Stimulated activated CD4-positive, alpha-beta T cell treated with anti-CD3 and anti-CD28 coated beads, Interleukin-2, amount 100 ng/mL, for 24 hours (primary cell): Measurements from ENCODE around the gene PHETA1.

ENCODE experiments used
- DNase-seq, 2 donors: peaks; one replicate each; pipeline ENCODE4 v3.0.0-alpha.2; 2020

PHETA1 gene, protein sequence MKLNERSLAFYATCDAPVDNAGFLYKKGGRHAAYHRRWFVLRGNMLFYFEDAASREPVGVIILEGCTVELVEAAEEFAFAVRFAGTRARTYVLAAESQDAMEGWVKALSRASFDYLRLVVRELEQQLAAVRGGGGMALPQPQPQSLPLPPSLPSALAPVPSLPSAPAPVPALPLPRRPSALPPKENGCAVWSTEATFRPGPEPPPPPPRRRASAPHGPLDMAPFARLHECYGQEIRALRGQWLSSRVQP

DNA sequence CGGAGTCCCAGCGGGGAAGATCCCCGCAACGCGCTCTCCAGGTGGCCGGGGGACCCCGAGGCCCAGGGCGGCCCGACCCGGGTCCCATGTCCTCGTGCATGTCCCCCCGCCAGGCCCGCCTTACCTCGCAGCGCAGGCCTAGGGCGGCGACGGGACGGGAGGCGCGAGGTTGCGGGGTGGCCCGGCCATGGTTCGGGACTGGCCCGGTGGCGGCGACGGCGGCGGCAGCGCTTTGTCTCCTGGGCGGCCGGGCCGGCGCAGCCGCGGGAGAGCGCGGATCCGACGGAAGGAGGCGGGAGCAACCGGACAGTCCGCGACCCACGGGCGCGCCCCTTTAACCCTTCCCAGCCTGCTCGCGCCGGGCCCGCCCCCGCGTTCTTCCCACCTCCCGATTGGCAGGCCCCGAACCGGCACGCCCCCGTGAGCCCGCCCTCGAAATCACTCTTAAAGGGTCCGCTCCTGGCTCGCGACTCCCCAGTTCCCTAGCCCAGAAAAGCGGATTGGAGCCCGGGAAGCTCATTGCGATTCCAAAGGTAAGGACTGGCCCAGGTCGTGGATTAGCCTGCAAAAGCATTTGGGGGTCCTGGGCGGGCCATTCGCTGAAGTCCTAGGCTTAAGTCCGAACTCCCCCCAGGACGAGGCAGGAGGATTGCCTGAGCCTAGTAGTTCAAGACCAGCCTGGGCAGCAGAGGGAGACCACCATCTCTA, at the start of gene PHETA1:
PHETA1 (minus strand) TSS at position 308 of the 708 bp plus-strand sequence. CDS start 5,668 bp downstream, outside the sequence.
- DNase-seq: peak; percentile 86 to 91

DNA sequence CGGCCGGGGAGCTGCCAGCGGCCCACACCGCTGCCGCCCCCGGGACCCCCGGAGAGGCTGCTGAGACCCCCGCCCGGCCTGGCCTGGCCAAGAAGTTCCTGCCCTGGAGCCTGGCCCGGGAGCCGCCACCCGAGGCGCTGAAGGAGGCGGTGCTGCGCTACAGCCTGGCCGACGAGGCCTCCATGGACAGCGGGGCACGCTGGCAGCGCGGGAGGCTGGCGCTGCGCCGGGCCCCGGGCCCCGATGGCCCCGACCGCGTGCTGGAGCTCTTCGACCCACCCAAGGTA, 49.6 kb upstream of the PHETA1 start:
- no peak for DNase-seq

DNA sequence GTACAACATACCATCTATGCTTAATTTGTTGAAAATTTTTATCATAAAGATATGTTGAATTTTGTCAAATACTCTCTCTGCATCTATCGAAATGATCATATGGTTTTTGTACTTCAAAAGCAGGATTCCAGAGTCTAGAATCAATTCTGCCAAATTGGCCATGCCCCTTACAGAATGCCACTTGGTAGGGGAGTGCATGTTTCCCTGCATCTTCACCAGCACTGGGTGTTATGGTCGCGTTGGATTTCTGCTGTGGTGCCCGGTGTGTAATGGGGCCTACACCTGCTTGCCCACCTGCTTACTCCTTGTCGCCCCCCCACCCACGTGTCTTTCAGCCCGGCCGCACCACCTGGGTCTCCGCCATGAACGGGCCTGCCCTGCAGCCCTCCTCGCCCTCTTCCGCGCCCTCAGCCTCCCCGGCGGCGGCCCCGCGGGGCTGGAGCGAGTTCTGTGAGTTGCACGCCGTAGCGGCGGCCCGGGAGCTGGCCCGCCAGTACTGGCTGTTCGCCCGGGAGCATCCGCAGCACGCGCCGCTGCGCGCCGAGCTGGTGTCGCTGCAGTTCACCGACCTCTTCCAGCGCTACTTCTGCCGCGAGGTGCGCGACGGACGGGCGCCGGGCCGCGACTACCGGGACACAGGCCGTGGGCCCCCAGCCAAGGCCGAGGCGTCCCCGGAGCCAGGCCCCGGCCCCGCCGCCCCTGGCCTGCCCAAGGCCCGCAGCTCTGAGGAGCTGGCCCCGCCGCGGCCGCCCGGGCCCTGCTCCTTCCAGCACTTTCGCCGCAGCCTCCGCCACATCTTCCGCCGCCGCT, 49.1 kb upstream of the PHETA1 start:
- no peak for DNase-seq

DNA sequence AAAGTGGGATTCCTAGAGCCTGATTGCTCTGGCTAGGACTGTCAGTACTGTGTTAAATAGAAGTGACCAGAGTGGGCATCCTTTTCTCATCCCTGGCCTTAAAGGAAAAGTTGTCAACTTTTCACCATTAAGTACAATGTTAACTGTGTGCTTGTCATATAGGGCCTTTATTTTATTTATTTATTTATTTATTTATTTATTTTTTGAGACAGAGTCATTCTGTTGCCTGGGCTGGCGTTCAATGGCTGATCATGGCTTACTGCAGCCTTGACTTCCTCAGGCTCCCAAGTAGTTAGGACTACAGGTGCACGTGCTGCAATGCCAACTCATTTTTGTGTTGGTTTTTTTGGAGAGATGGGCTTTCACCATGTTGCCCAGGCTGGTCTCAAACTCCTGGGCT, 48.4 kb upstream of the PHETA1 start:
- no peak for DNase-seq

DNA sequence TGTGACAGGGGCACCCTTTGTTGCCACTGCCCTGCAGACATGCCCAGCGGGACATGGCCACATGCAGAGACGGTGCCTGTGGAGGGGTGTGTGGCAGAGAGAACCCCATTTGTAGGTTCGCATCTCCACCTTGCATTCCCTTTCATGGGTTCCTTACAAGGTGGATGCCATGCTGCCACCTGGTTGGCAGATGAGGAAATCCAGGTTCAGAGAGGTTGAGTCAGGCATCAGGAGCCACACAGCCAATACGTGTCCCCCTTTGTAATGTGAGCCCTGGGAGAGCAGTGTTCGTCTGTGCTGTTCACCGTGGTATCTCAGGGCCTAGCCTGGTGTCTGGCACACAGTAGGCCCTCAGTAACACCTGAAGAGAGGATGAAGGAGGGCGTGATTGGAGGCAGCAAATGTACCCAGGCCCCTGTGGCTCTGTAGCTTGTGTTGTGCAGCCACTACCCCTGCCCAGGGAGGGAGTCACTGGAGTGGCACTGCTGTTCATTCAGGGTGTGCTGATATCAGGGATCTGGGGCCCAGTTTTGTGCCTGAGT, 45.9 kb upstream of the PHETA1 start:
- no peak for DNase-seq

DNA sequence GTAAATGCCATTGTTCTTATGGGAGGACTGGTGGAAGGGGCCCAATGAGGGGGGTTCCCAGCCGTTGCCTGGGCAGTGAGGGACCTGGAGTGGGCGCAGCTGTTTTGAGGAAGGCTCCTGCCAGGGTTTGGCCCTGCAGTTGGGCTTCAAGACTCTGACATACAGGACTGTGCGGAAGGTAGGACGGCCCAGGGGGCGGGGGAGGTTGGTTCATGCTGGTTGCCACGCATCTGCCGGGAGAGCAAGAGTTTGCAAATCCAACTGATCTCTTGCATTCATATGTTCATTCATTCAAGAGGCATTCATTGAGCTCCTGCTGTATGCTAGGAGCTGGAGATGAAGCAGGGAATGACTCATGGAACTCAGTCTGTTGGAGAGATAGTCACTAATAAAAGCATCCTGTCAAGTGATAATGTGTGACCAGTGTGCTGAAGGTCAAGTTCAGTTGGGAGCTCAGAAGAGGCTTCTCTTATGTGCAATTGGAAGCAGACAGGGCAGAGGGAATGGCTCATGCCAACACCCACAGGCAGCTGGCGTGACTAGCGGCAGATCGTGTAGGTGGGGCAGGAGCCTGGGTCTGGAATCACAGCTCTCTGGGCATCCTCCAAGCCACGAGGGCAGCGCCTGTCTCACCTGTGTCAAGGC, 44.7 kb upstream of the PHETA1 start:
- DNase-seq: no peak

DNA sequence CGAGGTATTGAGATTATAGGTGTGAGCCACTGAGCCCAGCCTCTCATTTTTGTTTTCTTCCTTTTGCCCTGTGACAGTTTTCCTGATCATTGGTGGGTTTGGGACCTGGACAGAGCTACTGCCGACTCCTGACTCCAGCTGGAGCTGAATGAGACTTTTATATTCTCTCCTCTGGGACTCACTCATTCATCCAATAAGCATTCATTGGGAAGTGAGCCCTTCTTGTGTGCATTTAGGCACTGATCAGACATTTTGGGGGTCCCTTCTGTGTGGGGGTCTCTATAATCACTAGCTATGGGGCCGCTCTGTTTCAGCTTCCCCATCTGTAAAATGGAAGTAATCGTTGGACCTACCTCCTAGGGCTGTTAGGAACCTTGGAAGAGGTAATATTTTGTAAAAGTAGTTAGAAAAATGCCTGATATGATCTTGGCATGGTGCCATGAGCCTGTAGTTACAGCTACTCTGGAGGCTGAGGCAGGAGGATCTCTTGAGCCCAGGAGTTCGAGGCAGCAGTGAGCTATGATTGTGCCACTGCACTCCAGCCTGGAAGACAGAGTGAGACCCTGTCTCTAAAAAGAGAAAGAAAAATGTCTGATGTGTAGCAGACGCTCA, 44.0 kb upstream of the PHETA1 start:
- no peak for DNase-seq

DNA sequence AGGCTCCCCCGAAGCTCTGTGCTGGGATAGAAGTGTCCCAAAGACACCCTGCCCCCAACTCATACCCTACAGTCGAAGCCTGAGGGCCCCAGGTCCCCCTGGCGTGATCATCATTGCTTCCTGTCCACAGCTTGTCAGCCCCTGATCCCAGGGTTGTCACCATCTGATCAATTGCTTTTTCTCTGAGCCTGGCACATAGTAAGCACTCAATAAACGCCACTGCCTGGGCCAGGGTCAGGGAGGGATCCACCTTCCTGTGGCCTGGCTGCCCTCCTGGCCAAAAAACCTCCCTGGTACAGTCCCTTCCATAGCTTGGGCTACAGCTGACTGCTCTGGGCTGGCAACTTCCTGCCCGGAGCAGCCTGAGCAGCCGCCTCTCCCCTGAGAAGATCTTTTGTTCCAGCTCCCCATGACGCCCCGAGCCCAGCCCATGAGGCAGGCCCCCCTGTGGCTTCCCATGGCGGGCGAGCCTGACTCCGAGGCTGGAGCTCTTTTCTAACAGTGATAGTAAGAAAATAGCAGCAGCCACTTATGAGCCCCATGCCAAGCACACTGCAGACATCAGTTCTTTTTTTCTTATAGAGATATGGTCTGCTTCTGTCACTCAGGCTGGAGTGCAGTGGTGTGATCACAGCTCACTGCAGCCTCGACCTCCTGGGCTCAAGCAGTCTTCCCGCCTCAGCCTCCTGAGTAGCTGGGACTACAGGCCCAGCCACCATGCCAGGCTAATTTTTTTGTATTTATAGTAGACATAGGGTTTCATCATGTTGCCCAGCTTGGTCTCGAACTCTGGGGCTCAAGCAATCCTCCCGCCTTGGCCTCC, 43.3 kb upstream of the PHETA1 start:
- DNase-seq: no peak

DNA sequence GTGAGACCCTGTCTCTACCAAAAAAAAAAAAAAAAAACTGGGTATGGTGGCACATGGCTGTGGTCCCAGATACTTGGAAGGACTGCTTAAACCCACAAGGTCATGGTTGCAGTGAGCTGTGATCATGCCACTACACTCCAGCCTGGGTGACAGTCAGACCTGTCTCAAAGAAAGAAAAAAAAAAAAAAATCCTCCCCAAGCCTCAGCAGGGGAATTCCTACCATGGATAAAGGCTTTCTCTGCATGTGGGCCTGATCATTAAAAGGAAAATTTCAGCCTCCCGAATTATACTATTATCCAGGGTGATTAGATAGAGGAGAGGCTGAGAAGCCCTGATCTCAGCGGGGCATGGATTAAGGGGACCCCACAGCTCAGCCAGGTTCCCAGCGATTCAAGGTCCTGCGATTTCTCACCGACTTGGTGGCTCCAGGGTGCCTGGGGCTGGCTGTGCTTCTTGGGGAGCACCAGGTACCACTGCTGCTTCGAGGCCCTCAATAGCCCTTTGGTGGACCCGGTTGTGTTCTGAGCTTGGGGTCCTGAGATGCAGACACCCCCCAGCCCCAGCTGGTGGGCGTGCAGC, 42.4 kb upstream of the PHETA1 start:
- DNase-seq: no peak

DNA sequence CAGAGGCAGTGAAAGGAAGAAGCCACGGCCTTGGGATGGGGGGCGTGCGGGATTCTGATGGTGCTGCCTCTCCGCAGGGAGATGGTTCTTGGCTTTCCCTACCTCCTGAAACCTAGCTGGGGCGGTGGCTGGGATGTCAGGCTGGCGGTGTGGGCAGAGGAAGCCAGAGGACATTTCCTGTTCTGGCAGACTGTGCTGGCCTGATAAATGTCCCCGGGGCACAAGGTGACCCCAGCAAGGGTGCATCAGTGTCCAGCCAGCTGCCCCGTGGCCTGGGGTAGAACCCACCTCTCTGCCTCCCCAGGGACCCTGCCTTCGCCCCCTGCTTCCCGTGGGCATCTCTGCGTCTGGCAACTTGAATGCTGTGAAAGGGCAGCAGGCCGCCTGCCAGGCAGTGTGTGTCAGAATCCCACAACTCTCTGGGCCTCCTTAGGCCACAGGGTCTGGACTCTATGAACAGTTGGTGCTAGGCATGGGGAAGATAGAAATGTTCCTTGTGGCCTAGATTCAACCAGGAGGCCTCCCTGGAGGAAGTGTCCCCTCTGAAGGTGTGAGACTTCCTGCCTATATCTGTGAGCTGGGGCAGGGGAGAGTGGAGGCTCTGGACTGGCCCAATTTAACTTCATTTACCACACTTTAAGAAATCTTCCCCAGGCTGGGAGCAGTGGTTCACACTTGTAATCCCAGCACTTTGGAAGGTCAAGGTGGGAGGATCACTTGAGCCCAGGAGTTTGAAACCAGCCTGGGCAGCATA, 41.7 kb upstream of the PHETA1 start:
- DNase-seq: no peak

DNA sequence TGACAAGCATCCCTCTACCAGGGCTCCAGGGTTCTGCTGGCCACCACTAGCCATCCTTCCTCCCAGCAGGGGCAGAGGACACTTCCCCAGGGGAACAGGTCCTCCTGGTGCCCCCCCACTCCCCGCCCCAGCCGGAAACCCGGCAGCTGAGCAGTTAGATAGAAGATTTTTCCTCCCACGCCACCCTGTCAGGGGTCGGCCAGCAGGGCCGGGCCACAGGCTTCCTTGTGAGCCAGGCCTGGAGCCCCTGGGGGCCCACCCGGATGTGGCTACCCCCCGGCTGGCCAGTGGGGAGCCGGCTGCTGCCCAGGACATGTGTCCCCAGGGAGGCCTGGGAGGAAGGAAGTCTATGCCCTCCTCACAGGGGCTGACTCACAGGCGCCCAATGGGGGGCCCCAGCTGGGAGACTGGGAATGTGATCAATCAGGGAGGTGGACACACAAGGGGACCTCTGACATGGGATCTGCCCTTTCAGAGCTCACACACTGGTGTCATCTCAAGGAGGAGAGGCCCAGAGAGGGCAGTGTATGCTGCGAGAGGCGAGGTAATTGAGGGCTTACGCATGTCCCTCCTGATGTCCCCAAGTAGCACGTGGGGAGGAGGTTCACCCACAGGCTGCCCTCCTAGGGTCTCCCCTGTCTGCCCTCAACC, 41.0 kb upstream of the PHETA1 start:
- peak in 1 of 2 donors; percentile 48 for DNase-seq

DNA sequence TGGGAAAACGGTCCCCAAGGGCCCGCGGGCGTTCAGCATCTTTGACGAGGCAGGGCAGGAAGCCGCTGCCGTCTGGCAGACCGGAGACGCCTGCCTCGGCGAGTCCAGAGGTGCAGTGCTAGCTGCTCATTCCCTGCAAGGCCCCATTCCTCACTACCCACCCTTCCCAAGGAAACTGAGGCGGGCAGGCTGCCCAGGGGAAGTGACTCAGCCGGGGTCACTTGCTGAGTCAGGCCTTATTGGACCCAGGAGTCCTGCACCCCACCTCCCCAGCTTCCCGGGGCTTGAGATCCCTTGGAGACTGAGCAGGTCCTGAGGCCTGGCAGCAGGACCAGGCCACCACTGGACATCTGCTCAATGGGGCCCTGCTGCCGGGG, 40.5 kb upstream of the PHETA1 start:
- DNase-seq: no peak

DNA sequence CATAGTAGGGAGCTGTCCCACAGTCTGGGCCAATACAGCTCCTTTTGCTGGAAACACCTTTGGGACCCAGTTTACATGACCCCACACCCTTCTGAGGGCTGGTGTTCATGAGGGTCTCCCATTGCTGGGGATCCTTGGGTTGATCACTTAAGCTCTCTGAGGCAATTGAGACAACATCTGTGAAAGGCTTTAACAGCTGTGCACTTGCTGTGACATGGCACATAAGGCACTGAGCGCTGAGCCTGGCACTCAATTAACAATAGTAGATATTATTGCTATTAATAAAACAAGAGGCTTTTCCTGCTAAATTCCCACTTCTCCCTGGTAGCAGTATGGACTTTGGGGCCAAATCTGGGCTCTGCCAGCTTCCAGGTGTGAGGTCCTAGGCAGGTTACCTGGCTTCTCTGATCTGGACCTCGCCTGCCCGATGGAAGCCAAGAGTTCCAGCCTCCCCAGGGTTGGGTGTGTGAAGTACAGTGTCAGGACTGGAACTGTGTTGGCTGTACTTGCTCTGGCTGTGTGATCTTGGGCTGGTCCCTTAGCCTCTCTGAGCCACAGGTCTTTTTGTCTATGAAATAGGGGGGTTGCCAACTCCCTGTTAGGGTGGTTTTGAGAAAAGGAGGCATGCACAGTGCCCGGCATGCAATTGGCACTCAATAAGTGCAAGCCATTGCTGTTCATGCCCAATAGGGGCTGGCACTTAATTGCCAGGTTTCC, 39.9 kb upstream of the PHETA1 start:
- no peak for DNase-seq

DNA sequence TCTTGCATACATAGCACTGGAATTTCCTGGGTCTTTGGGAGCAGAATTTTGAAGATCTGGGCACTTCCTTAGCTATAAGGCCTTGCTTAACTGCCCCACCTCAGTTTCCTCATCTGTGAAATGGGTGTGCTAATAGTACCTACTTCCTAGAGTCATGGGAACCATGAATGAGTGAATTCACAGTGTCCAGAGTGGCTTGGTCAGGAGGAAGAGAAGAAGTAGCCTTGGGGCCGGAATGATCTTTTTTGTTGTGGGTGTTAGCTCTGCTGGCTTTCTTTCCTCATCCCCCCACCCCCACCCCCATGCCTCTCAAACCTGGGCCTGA, 39.2 kb upstream of the PHETA1 start:
- DNase-seq: no peak

DNA sequence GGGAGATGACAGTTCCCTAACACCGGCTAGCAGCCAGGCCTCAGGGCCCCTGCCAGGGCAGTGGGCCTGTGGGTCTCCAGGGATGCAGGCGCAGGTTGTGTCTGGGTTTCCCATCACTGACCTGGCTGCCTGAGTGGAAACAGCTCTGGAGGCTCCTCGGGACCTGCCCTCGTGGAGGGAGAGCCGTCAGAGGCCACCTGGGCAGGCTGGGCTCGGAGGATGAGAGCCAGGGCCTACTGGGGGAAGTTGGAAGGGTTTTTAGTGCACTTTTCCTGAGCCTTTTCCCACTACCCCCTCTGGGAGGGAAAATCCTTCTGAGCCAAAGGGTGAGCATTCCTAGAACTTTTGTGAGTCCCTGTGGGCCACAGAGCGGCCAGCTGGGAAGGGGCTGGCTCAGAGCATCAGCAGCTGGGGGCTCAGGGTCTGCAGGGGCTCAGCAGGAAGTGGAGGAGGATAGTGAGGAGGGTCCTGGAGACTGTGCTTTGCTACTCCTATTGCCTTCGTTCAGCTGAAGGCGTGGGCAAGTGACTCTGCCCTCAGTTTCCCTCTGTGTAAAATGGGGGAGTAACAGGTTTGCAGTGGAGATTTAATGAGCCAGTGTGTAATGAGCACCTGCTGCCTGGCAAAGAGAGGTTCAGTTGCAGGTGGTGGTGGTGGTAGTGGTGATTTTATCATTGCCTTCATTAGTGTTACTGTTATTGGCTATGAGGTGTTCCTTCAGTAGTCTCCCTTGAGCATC, 38.7 kb upstream of the PHETA1 start:
- no peak for DNase-seq

DNA sequence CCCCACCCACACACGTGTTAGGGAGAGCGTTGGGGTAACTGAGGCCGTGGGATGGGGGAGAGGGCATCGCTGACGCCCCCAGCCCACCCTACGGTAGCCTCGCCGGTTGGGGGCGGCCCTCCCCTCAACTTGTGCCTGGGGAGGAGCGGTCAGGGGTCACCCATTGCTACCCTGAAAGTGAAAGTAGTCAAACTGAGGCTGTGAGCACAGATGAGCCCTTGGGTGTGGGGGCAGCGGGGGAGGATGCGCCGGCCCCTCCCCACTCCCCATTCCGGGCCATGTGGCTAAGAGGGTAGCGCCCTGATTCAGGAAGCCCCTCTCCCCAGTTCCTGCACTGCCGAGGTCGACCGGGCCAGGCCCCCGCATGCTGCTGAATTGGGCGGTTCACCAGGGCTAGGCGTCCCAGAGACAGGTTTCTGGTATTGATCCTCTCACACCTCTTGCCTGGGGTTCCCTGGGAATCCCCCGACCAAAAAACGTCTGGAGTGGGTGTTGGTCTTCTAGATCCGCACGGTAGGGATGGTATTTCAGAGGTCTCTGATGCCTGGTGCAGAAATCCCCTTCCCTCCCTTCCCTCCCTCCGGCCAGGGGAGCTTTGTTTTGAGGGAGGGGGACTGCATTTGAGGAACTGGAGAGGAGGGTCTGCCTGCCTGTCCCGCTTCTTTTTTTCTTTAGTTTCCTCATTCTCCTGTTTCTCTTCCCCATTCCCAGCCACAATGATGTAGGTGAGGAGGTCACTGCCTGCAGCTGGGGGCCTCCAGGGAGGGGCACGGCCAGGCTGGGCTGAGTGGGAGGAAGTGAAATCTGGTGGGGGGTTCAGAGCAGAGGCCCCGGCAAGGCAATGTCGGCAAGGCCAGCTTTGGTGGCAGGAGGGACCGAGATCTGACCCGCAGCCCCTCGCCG, 37.8 kb upstream of the PHETA1 start:
- peak; percentile 60 to 66 for DNase-seq

DNA sequence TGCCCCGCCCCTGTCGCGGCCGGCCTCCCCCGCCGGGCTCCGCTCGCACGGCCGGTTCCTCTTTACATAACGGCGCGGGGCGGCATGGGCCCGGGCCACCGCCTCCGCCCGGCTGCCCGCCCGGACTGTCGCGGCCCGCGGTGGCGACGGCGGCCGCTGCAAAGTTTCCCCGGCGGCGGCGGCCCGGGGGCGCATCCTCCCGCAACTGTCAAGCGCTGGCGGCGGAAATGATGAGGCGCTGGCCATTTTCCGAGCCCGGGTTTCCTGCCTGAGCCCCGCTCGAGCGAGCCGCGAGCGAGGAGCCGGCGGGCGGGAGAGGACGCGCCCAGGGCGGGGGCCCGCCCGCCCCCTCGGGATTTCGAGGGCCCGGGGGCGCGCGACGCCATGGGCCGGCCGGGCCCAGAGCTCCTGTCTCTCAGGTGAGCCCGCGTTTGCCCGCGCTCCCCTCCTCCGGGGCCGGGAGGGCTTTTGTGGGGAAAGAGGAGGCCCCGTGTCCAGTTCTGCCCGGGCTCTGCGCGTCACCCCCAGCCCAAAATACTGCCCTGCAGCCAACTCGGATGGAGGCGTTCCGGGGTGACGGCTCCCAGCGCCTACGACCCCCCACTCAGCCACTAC, 37.1 kb upstream of the PHETA1 start, which contains the start of gene SH2B3:
SH2B3 (plus strand) TSS at position 65 of the 615 bp plus-strand sequence. CDS start 12,223 bp downstream, outside the sequence.
- peak in 1 of 2 donors; percentile 77 for DNase-seq
